ENCODE results near the gene PEMT. TPM values are rescaled to one million over a fixed set of nuclear protein-coding genes. Genes with fewer than 3 reads are reported as not detected.

PEMT gene
- total and polyA plus RNA-seq, 2 of the 8 experiments (the other 6 are each of a cell fraction or from before 2014, with no cell fraction given) = 42.0 to 118 TPM

DNA sequence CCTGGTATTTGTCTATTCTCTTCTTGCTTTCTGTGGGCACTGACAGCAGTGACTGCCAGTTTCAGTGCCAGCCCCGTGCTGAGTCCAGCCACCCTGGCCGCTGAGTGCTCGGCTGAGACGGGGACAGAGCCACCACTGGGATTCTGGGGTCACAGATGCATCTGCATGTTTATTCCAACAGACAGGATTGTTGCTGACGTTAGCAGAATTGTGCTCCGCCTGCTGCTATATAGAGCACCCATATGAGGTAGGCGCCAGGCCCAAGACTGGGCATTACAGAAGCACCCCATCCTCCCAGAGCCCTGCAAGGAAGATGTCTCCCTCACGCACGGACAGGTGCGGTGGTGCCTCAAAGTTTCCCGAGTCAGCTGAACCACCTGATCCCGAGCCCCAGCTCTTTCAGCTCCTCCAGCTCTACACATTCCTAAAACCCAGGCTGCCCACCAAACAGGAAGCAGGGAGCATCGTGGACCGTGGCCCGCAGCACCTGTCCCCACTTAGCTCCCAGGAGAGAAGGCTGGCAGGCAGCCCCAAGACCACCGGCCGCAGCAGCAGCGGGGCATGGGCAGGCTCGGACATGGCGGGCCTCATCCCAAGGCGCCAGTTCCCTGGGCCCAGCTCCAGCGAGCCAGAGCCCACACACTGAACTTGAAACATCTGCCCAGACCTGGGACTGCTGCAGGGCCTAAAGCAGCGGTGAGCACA lies 50.4 kb downstream of the PEMT start:
- Histone ChIP-seq H3K18ac (ENCODE audit: extremely low read depth, low read length) (no peak overlapping the region), H2AFZ (ENCODE audit: low read length) (no peak overlapping the region), H3K79me1 (ENCODE audit: low read depth, low read length) (no peaks in the 10 kb centered on the region), H3K4me3 (ENCODE audit: extremely low read depth in 1 of 4, insufficient read depth in 2 of 4, low read depth in 3 of 4, low read length in 4 of 4) (no peak overlapping the region), H3K23ac (ENCODE audit: insufficient read length) (no peak overlapping the region), H2BK15ac (ENCODE audit: low read length) (no peak overlapping the region), H3K9me3 (ENCODE audit: insufficient read depth in 2 of 2, low read depth in 1 of 2, low read length in 1 of 2) (no peaks in the 10 kb centered on the region), H3K27me3 (replicated peaks in 1 of 4; ENCODE audit: control insufficient read depth in 3 of 4, extremely low read depth in 1 of 4, insufficient read depth in 3 of 4, low read length in 3 of 4) (no peaks in the 10 kb centered on the region), H4K91ac (replicated peaks; ENCODE audit: insufficient read length, low read length) (no peak overlapping the region), H2BK120ac (replicated peaks; ENCODE audit: low read depth, low read length) (no peak overlapping the region), H3K36me3 (ENCODE audit: control insufficient read depth in 2 of 4, insufficient read depth in 4 of 4, low read length in 3 of 4) (no peaks in the 10 kb centered on the region), H3K14ac (ENCODE audit: insufficient read length) (no peak overlapping the region), H2BK20ac (ENCODE audit: low read length) (no peak overlapping the region), H3K23me2 (ENCODE audit: low read depth, low read length) (no peaks in the 10 kb centered on the region), H3K27ac (ENCODE audit: low read depth, low read length) (no peak overlapping the region), H2BK12ac (ENCODE audit: low read depth, low read length) (no peak overlapping the region), H4K8ac (ENCODE audit: extremely low read depth, insufficient read depth, low read length) (peak overlapping the region; percentile 35; the same call in 1 of the 2 replicates), H3K9ac (replicated peaks in 1 of 4; ENCODE audit: extremely low read depth in 1 of 4, low read depth in 3 of 4, low read length in 3 of 4) (no peak overlapping the region), H3K4me1 (replicated peaks in 1 of 4; ENCODE audit: control insufficient read depth in 3 of 4, insufficient read depth in 4 of 4, low read length in 3 of 4) (no peaks in the 10 kb centered on the region; a peak in 1 of 7 replicates), H4K5ac (ENCODE audit: insufficient read length, low read depth, low read length) (no peak overlapping the region), H3K56ac (replicated peaks; ENCODE audit: insufficient read length, low read depth, low read length) (no peak overlapping the region), H3K4me2 (ENCODE audit: insufficient read depth in 1 of 2, low read depth in 2 of 2, low read length in 2 of 2) (no peak overlapping the region), H2AK5ac (ENCODE audit: low read depth, low read length) (no peak overlapping the region), H3K4ac (replicated peaks; ENCODE audit: insufficient read length, low read depth, low read length) (no peak overlapping the region), H3K79me2 (ENCODE audit: control insufficient read depth in 1 of 2, insufficient read depth in 2 of 2, low read length in 2 of 2) (no peaks in the 10 kb centered on the region), H4K20me1 (replicated peaks in 1 of 2; ENCODE audit: control insufficient read depth in 1 of 2, insufficient read depth in 2 of 2, low read length in 2 of 2) (peaks cover 0 to 2% of the 10 kb centered on the region in 2 experiments), H2BK5ac (ENCODE audit: low read depth, low read length) (no peak overlapping the region)
- DNase-seq (ENCODE audit: low read depth in 1 of 2, low spot score in 2 of 2) = no peak
- POLR2A ChIA-PET (ENCODE audit: partially characterized antibody) = interaction anchor here (0.7 kb wide), 1 partner anchor 159 kb away, joined by 3 read pairs; no protein-coding TSS in a partner anchor
- FAIRE-seq = no peak
- CTCF ChIA-PET (ENCODE audit: partially characterized antibody) = interaction anchor here (0.6 to 2.9 kb wide), 9 partner anchors 18 to 474 kb away, joined by 3 to 7 read pairs (median 4); no protein-coding TSS in a partner anchor
- WGBS, 2 experiments (ENCODE audit: extremely low coverage in 1 of 2, insufficient coverage in 1 of 2, insufficient read length in 1 of 2, insufficient replicate concordance in 2 of 2, low coverage in 1 of 2, low lambda C conversion rate in 2 of 2, missing lambda C conversion rate in 1 of 2) = 91% methylated on average over 23 of the region's 23 CpGs; no CpG with 5 or more reads in 1 of the 2 experiments
- no peak for TF ChIP-seq JUND (IDR thresholded peaks at IDR 0.05; ENCODE audit: low read length)
- TF ChIP-seq BACH1 (IDR thresholded peaks at IDR 0.05; ENCODE audit: low read length) = no peak
- TF ChIP-seq SAP30 (IDR thresholded peaks at IDR 0.05; ENCODE audit: insufficient read depth, insufficient replicate concordance, low read length) = no peak
- no peak for TF ChIP-seq TAF7 (optimal IDR thresholded peaks at IDR 0.05; ENCODE audit: borderline replicate concordance, low read depth, low read length)
- TF ChIP-seq POU5F1 (IDR thresholded peaks at IDR 0.05; ENCODE audit: low read depth, low read length) = no peak
- no peak for TF ChIP-seq RFX5 (IDR thresholded peaks at IDR 0.05; ENCODE audit: borderline replicate concordance, low read depth, low read length)
- no peak for TF ChIP-seq CBX5 (IDR thresholded peaks at IDR 0.05; ENCODE audit: low read depth, low read length)
- TF ChIP-seq HDAC6 (IDR thresholded peaks at IDR 0.05; ENCODE audit: low read depth, low read length) = no peak
- TF ChIP-seq PHF8 (conservative IDR thresholded peaks at IDR 0.05; ENCODE audit: low read depth, low read length) = no peak
- TF ChIP-seq YY1 (IDR thresholded peaks at IDR 0.05; ENCODE audit: low read depth, low read length) = no peak
- no peak for TF ChIP-seq MAFK (IDR thresholded peaks at IDR 0.05; ENCODE audit: low read depth, low read length)
- no peak for TF ChIP-seq POLR2A (IDR thresholded peaks at IDR 0.05; ENCODE audit: control extremely low read depth in 1 of 2, low read depth in 2 of 2, low read length in 2 of 2)
- TF ChIP-seq TAF1 (IDR thresholded peaks at IDR 0.05; ENCODE audit: low read depth, low read length) = no peak
- TF ChIP-seq SIN3A (conservative IDR thresholded peaks at IDR 0.05 in 1 of 2, IDR thresholded peaks at IDR 0.05 in 1 of 2; ENCODE audit: low read depth in 1 of 2, low read length in 2 of 2) = no peak

All from H1 (cell line).